SK-N-SH treated with all-trans-retinoic acid at 6 μM for 48 hours (cell line): Measurements from ENCODE around the gene XRN2.

ENCODE experiments used
- ATAC-seq: fragments of 200-7000 bp; cut with Tn5 transposase; 3 replicates; pipeline ENCODE4 v1.9.1; 2020; ENCODE audit warnings: mild to moderate bottlenecking, moderate library complexity
- ARNTL ChIP-seq: fragments of 450-650 bp; formaldehyde crosslinking; IDR thresholded peaks from 2 replicates; pipeline ENCODE4 v1.5.0; 2020; ENCODE audit warnings: low read depth, mild to moderate bottlenecking, moderate library complexity, borderline replicate concordance
- BACH2 ChIP-seq: fragments of 250-450 bp; sonication (Bioruptor Pico); IDR thresholded peaks from 2 replicates; pipeline ENCODE4 v1.9.0; 2021; ENCODE audit warnings: mild to moderate bottlenecking, borderline replicate concordance
- CREB5 ChIP-seq: fragments of 250-450 bp; sonication (Bioruptor Pico); IDR thresholded peaks from 2 replicates; pipeline ENCODE4 v1.5.1; 2020; ENCODE audit warnings: low read depth, mild to moderate bottlenecking, moderate library complexity
- CSDC2 ChIP-seq: fragments of 250-450 bp; sonication (Bioruptor Pico); IDR thresholded peaks from 2 replicates; pipeline ENCODE4 v1.5.0; 2020; ENCODE audit warnings: mild to moderate bottlenecking, moderate library complexity
- CSRNP3 ChIP-seq: fragments of 250-450 bp; sonication (Bioruptor Pico); IDR thresholded peaks from 2 replicates; pipeline ENCODE4 v1.5.1; 2021; ENCODE audit warnings: mild to moderate bottlenecking, moderate library complexity
- GLIS3 ChIP-seq: fragments of 250-450 bp; sonication (Bioruptor Pico); IDR thresholded peaks from 2 replicates; pipeline ENCODE4 v1.5.0; 2020; ENCODE audit warnings: mild to moderate bottlenecking, moderate library complexity
- ISL1 ChIP-seq: fragments of 250-450 bp; sonication (Bioruptor Pico); IDR thresholded peaks from 2 replicates; pipeline ENCODE4 v2.1.2; 2022; ENCODE audit warnings: mild to moderate bottlenecking, moderate library complexity
- OSR1 ChIP-seq: fragments of 250-450 bp; sonication (Bioruptor Pico); IDR thresholded peaks from 2 replicates; pipeline ENCODE4 v1.8.0; 2022; ENCODE audit warnings: moderate library complexity, mild to moderate bottlenecking, inconsistent platforms
- POU6F1 ChIP-seq: fragments of 250-450 bp; sonication (Bioruptor Pico); IDR thresholded peaks from 2 replicates; pipeline ENCODE4 v1.8.0; 2021; ENCODE audit warnings: low read depth, mild to moderate bottlenecking, moderate library complexity, borderline replicate concordance
- PPARA ChIP-seq: fragments of 250-450 bp; sonication (Bioruptor Pico); IDR thresholded peaks from 2 replicates; pipeline ENCODE4 v1.5.0; 2020; ENCODE audit warnings: mild to moderate bottlenecking, borderline replicate concordance
- RARB ChIP-seq: fragments of 250-450 bp; sonication (Bioruptor Pico); IDR thresholded peaks from 2 replicates; pipeline ENCODE4 v1.8.0; 2021; ENCODE audit warnings: mild to moderate bottlenecking, moderate library complexity
- SNAI2 ChIP-seq: fragments of 250-450 bp; sonication (Bioruptor Pico); IDR thresholded peaks from 2 replicates; pipeline ENCODE4 v1.5.0; 2020; ENCODE audit warnings: mild to moderate bottlenecking, moderate library complexity
- TCF4 ChIP-seq: fragments of 250-450 bp; sonication (Bioruptor Pico); IDR thresholded peaks from 2 replicates; pipeline ENCODE4 v1.8.0; 2021; ENCODE audit warnings: mild to moderate bottlenecking, moderate library complexity, borderline replicate concordance
- TOX ChIP-seq: fragments of 250-450 bp; sonication (Bioruptor Pico); IDR thresholded peaks from 2 replicates; pipeline ENCODE4 v1.8.0; 2021; ENCODE audit warnings: mild to moderate bottlenecking, moderate library complexity, borderline replicate concordance
- TSHZ2 ChIP-seq: fragments of 250-450 bp; sonication (Bioruptor Pico); IDR thresholded peaks from 2 replicates; pipeline ENCODE4 v1.5.0; 2020; ENCODE audit warnings: mild to moderate bottlenecking, moderate library complexity
- ZC3H10 ChIP-seq: fragments of 250-450 bp; sonication (Bioruptor Pico); IDR thresholded peaks from 2 replicates; pipeline ENCODE4 v1.5.1; 2021; ENCODE audit warnings: mild to moderate bottlenecking, moderate library complexity
- ZFP3 ChIP-seq: fragments of 250-450 bp; sonication (Bioruptor Pico); IDR thresholded peaks from 2 replicates; pipeline ENCODE4 v1.5.0; 2020; ENCODE audit warnings: mild to moderate bottlenecking, moderate library complexity
- ZFP30 ChIP-seq: fragments of 450-650 bp; formaldehyde crosslinking; IDR thresholded peaks from 2 replicates; pipeline ENCODE4 v1.5.0; 2022; ENCODE audit warnings: mild to moderate bottlenecking, moderate library complexity
- ZNF565 ChIP-seq: fragments of 450-650 bp; formaldehyde crosslinking; conservative IDR thresholded peaks from 2 replicates; pipeline ENCODE4 v1.5.0; 2020; ENCODE audit warnings: low read depth, mild to moderate bottlenecking, moderate library complexity
- ZNF70 ChIP-seq: fragments of 450-650 bp; formaldehyde crosslinking; IDR thresholded peaks from 2 replicates; pipeline ENCODE4 v1.5.0; 2020; ENCODE audit warnings: mild to moderate bottlenecking, moderate library complexity
- ZNF8 ChIP-seq: fragments of 450-650 bp; formaldehyde crosslinking; IDR thresholded peaks from 2 replicates; pipeline ENCODE4 v1.5.0; 2020; ENCODE audit warnings: mild to moderate bottlenecking, moderate library complexity

Gene XRN2

GRCh38 chr20:21395666-21396598, 92.8 kb downstream of the XRN2 start (continued):
- TF ChIP-seq GLIS3 = no peak
- no peak for TF ChIP-seq BACH2 (CRISPR knock-in tag)
- TF ChIP-seq, all 23 proteins: peak for 0

- no peak for ATAC-seq
- TF ChIP-seq PPARA (CRISPR knock-in tag) (no peak), CREB5 (CRISPR knock-in tag) (no peak), OSR1 (CRISPR knock-in tag) (no peak), POU6F1 (CRISPR knock-in tag) (no peak), CSDC2 (no peak), ARNTL (CRISPR knock-in tag) (no peak), ZNF70 (CRISPR knock-in tag) (no peak), ISL1 (CRISPR knock-in tag) (no peak), ZFP30 (CRISPR knock-in tag) (no peak), ZNF565 (CRISPR knock-in tag) (no peak), ZFP3 (CRISPR knock-in tag) (no peak), TOX (CRISPR knock-in tag) (no peak), SNAI2 (no peak), ZC3H10 (CRISPR knock-in tag) (no peak), BACH2 (CRISPR knock-in tag) (no peak), TCF4 (no peak), RARB (CRISPR knock-in tag) (no peak), ZNF8 (CRISPR knock-in tag) (no peak), GLIS3 (no peak), TSHZ2 (CRISPR knock-in tag) (no peak)
Observed at GRCh38 chr20:21396599-21397340, 93.6 kb downstream of the XRN2 start.

GRCh38 chr20:21397341-21398108, 94.4 kb downstream of the XRN2 start, which contains the start of gene NKX2-4:
TSS of gene NKX2-4 (minus strand) at chr20:21397526. CDS start at chr20:21397399, 127 bp downstream.
- no peak for ATAC-seq

More at GRCh38 chr20:21397341-21398108, 94.4 kb downstream of the XRN2 start, which contains the start of gene NKX2-4:
- TF ChIP-seq OSR1 (CRISPR knock-in tag) = no peak
- TF ChIP-seq TSHZ2 (CRISPR knock-in tag) = no peak
- TF ChIP-seq ZFP30 (CRISPR knock-in tag) = no peak
- no peak for TF ChIP-seq RARB (CRISPR knock-in tag)
- no peak for TF ChIP-seq ZNF8 (CRISPR knock-in tag)
- no peak for TF ChIP-seq CSRNP3 (CRISPR knock-in tag)
